ENCODE measurements around the gene MGAT2. TPM values are rescaled to one million over a fixed set of nuclear protein-coding genes. Genes with fewer than 3 reads are reported as not detected.
"Not testable (repeated sequence)": the region's sequence is repeated elsewhere in the genome, so short reads cannot be mapped to it uniquely, and the experiment has no call there.

The MGAT2 gene
- total and polyA plus RNA-seq, 2 donors (not counting 1 experiment from before 2014, with no cell fraction given) = 55.7 to 60.4 TPM

GRCh38 chr14:49617852-49618519 is 2.6 kb upstream of the MGAT2 start:
- no peak overlapping the region for H2AFZ ChIP-seq (ENCODE audit: low read length)
- H3K4me2 ChIP-seq (ENCODE audit: extremely low read depth, insufficient read depth, low read length) = peak overlapping the region; percentile 61
- H3K9ac ChIP-seq (ENCODE audit: insufficient read depth, low read length) = no peak overlapping the region
- H3K79me2 ChIP-seq (ENCODE audit: control insufficient read depth, insufficient read depth, low read length) = peaks cover 50% of the 10 kb centered on the region
- H3K9me3 ChIP-seq (ENCODE audit: control insufficient read depth, insufficient read depth, low read depth, low read length) = no peaks in the 10 kb centered on the region
- DNase-seq (ENCODE audit: low read depth in 2 of 2) = no peak
- H3K4me3 ChIP-seq (replicated peaks in 1 of 4; ENCODE audit: control extremely low read depth in 1 of 4, insufficient read depth in 1 of 4, low read depth in 3 of 4, low read length in 4 of 4) = peak overlapping the region in 1 of 4 experiments; percentile 5
- TF ChIP-seq CTCF (conservative IDR thresholded peaks at IDR 0.05 in 1 of 2, IDR thresholded peaks at IDR 0.05 in 1 of 2; ENCODE audit: low read depth in 1 of 2, low read length in 2 of 2) = no peak
- no peak for TF ChIP-seq EZH2 (IDR thresholded peaks at IDR 0.05; ENCODE audit: low read length, missing control alignments)
- no peaks in the 10 kb centered on the region for H4K20me1 ChIP-seq (ENCODE audit: control insufficient read depth, extremely low read depth, insufficient read depth, low read length)
- H3K27me3 ChIP-seq (ENCODE audit: control insufficient read depth, insufficient read depth, low read length) = no peaks in the 10 kb centered on the region
- peak overlapping the region; percentile 30 for H3K27ac ChIP-seq (ENCODE audit: insufficient read depth, low read length)
- H3K36me3 ChIP-seq (ENCODE audit: control insufficient read depth, insufficient read depth, low read length) = peaks cover 6% of the 10 kb centered on the region
- H3K4me1 ChIP-seq (ENCODE audit: control insufficient read depth, extremely low read depth, insufficient read depth, low read length) = peaks cover 10% of the 10 kb centered on the region

- H3K4me1 ChIP-seq (ENCODE audit: control insufficient read depth, extremely low read depth, insufficient read depth, low read length) = peaks cover 12% of the 10 kb centered on the region
- H3K36me3 ChIP-seq (ENCODE audit: control insufficient read depth, insufficient read depth, low read length); H3K27ac ChIP-seq (ENCODE audit: insufficient read depth, low read length); H4K20me1 ChIP-seq (ENCODE audit: control insufficient read depth, extremely low read depth, insufficient read depth, low read length); H2AFZ ChIP-seq (ENCODE audit: low read length); H3K27me3 ChIP-seq (ENCODE audit: control insufficient read depth, insufficient read depth, low read length); DNase-seq (ENCODE audit: low read depth in 2 of 2); H3K9me3 ChIP-seq (ENCODE audit: control insufficient read depth, insufficient read depth, low read depth, low read length): not testable (repeated sequence)
- peak overlapping the region; percentile 84 to 98 (median 95) for H3K4me3 ChIP-seq (replicated peaks in 1 of 4; ENCODE audit: control extremely low read depth in 1 of 4, insufficient read depth in 1 of 4, low read depth in 3 of 4, low read length in 4 of 4)
- peak overlapping the region; percentile 89 for H3K9ac ChIP-seq (ENCODE audit: insufficient read depth, low read length)
- peaks cover 62% of the 10 kb centered on the region for H3K79me2 ChIP-seq (ENCODE audit: control insufficient read depth, insufficient read depth, low read length)
- H3K4me2 ChIP-seq (ENCODE audit: extremely low read depth, insufficient read depth, low read length) = peak overlapping the region; percentile 75
Observed at GRCh38 chr14:49619273-49619672, 1.3 kb upstream of the MGAT2 start.

- Histone ChIP-seq H3K4me1 (ENCODE audit: control insufficient read depth, extremely low read depth, insufficient read depth, low read length) (peaks cover 12% of the 10 kb centered on the region), H3K36me3 (ENCODE audit: control insufficient read depth, insufficient read depth, low read length) (peaks cover 6% of the 10 kb centered on the region), H3K9ac (ENCODE audit: insufficient read depth, low read length) (peak overlapping the region; percentile 89), H3K27ac (ENCODE audit: insufficient read depth, low read length) (peak overlapping the region; percentile 98), H4K20me1 (ENCODE audit: control insufficient read depth, extremely low read depth, insufficient read depth, low read length) (no peaks in the 10 kb centered on the region), H3K79me2 (ENCODE audit: control insufficient read depth, insufficient read depth, low read length) (peaks cover 63% of the 10 kb centered on the region), H2AFZ (ENCODE audit: low read length) (no peak overlapping the region), H3K9me3 (ENCODE audit: control insufficient read depth, insufficient read depth, low read depth, low read length) (no peaks in the 10 kb centered on the region), H3K4me2 (ENCODE audit: extremely low read depth, insufficient read depth, low read length) (peak overlapping the region; percentile 66), H3K27me3 (ENCODE audit: control insufficient read depth, insufficient read depth, low read length) (no peaks in the 10 kb centered on the region), H3K4me3 (replicated peaks in 1 of 4; ENCODE audit: control extremely low read depth in 1 of 4, insufficient read depth in 1 of 4, low read depth in 3 of 4, low read length in 4 of 4) (peak overlapping the region; percentile 84 to 98 (median 95))
- DNase-seq (ENCODE audit: low read depth in 2 of 2) = no peak
- TF ChIP-seq EZH2 (IDR thresholded peaks at IDR 0.05; ENCODE audit: low read length, missing control alignments) = no peak
Observed at GRCh38 chr14:49619730-49620129, 869 bp upstream of the MGAT2 start.

Measured in fibroblast of lung (primary cell).